Measurements from ENCODE around the gene ATP2A1. TPM values are rescaled to one million over a fixed set of nuclear protein-coding genes. Genes with fewer than 3 reads are reported as not detected.

ATP2A1 gene
- total and polyA plus RNA-seq, 2 donors from 2014 or later = 0.25 to 0.47 TPM

DNA sequence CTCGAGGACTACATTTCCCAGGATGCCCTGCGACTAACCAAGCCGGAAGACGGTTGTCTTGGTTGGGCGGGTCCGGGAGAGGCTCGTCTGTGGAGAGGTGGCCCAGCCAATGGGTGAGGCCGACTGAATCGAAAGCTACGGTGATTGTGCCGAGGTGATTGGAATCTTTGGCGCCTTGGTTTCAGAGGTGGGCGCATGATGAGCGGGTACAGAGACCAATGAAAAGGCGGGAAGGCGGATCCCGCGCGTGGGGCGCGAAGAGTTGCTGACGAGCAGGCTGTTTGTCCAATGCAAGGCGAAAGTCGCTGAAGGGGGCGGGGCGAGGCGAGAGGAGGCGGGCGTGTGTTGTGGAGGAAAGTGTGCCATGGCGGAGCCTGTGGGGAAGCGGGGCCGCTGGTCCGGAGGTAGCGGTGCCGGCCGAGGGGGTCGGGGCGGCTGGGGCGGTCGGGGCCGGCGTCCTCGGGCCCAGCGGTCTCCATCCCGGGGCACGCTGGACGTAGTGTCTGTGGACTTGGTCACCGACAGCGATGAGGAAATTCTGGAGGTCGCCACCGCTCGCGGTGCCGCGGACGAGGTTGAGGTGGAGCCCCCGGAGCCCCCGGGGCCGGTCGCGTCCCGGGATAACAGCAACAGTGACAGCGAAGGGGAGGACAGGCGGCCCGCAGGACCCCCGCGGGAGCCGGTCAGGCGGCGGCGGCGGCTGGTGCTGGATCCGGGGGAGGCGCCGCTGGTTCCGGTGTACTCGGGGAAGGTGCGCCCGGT lies 72.5 kb downstream of the ATP2A1 start, which contains the start of gene NFATC2IP:
Gene NFATC2IP (plus strand): TSS at position 290 of the 762 bp plus-strand sequence. CDS start 75 bp downstream, at position 365.
- intact Hi-C loops (cut with DNase I) = no loop called here

DNA sequence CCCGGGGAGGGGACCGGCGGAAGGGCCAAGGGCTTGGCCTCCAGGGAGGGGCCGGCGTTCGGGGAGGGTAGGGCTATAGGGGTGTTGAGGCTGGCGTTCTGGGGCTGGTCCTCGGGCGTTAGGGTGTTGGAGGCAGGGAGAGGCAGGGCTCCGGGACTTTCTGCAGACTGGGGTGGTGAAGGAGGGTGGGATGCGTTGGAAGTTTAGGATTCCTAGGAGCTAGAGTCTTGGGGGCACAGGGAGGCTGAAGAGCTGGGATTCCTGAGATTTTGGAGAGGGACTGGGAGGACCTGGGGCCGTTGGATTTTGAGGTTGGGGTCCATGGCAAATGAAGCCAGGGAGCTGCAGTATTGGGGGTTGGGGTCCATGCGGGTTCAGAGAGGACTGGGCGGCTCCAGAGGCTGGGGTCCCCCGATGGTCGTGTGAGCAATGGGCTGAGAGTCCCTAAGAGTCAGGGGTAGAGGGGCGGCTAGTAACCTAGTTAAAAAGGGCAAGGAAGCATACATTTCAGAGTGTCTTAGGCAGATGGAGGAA lies 73.2 kb downstream of the ATP2A1 start:
- TF ChIP-seq, protein P1, sequence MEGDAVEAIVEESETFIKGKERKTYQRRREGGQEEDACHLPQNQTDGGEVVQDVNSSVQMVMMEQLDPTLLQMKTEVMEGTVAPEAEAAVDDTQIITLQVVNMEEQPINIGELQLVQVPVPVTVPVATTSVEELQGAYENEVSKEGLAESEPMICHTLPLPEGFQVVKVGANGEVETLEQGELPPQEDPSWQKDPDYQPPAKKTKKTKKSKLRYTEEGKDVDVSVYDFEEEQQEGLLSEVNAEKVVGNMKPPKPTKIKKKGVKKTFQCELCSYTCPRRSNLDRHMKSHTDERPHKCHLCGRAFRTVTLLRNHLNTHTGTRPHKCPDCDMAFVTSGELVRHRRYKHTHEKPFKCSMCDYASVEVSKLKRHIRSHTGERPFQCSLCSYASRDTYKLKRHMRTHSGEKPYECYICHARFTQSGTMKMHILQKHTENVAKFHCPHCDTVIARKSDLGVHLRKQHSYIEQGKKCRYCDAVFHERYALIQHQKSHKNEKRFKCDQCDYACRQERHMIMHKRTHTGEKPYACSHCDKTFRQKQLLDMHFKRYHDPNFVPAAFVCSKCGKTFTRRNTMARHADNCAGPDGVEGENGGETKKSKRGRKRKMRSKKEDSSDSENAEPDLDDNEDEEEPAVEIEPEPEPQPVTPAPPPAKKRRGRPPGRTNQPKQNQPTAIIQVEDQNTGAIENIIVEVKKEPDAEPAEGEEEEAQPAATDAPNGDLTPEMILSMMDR (IDR thresholded peaks at IDR 0.05; ENCODE audit: borderline replicate concordance, extremely low read depth, insufficient read depth) = no peak
- FAIRE-seq = no peak
- Histone ChIP-seq H3K27ac (ENCODE audit: low read depth in 2 of 2, low read length in 2 of 2) (no peak overlapping the region), H3K4me3 (ENCODE audit: low read length in 3 of 3) (peak overlapping the region; percentile 59 to 73 (median 68)), H3K9ac (ENCODE audit: low read length in 3 of 3) (peak overlapping the region in 2 of 3 donors; percentile 13 to 48), H3K4me1 (ENCODE audit: control insufficient read depth in 2 of 3, insufficient read depth in 2 of 3, low read depth in 1 of 3, low read length in 3 of 3) (peaks cover 0 to 7% (median 0%) of the 10 kb centered on the region in 3 donors), H3K27me3 (ENCODE audit: control insufficient read depth, insufficient read depth, low read length) (no peaks in the 10 kb centered on the region), H3K9me3 (ENCODE audit: control insufficient read depth in 2 of 3, insufficient read depth in 1 of 3, low read length in 3 of 3) (no peaks in the 10 kb centered on the region), H3K36me3 (ENCODE audit: control insufficient read depth in 2 of 3, insufficient read depth in 3 of 3, low read length in 3 of 3) (peaks cover 0 to 17% (median 10%) of the 10 kb centered on the region in 3 donors)
- intact Hi-C loops (cut with DNase I) = no loop called here
- DNase-seq = no peak

More for the DNA sequence above, 72.5 kb downstream of the ATP2A1 start, which contains the start of gene NFATC2IP:
- peak; percentile 100 for DNase-seq
- peak within 1 kb of the TSS in 2 of 3 donors; percentile 13 to 75 for H3K9ac ChIP-seq (ENCODE audit: low read length in 3 of 3)
- FAIRE-seq = peak; percentile 98
- H3K4me1 ChIP-seq (ENCODE audit: control insufficient read depth in 2 of 3, insufficient read depth in 2 of 3, low read depth in 1 of 3, low read length in 3 of 3) = peaks cover 0 to 8% (median 0%) of the 10 kb centered on the region in 3 donors
- H3K27ac ChIP-seq (ENCODE audit: low read depth in 2 of 2, low read length in 2 of 2) = peak within 1 kb of the TSS; percentile 60 to 81
- H3K27me3 ChIP-seq (ENCODE audit: control insufficient read depth, insufficient read depth, low read length) = no peaks in the 10 kb centered on the region
- peaks cover 0 to 12% (median 4%) of the 10 kb centered on the region in 3 donors for H3K36me3 ChIP-seq (ENCODE audit: control insufficient read depth in 2 of 3, insufficient read depth in 3 of 3, low read length in 3 of 3)
- peak within 1 kb of the TSS; percentile 59 to 73 (median 68) for H3K4me3 ChIP-seq (ENCODE audit: low read length in 3 of 3)
- no peaks in the 10 kb centered on the region for H3K9me3 ChIP-seq (ENCODE audit: control insufficient read depth in 2 of 3, insufficient read depth in 1 of 3, low read length in 3 of 3)
- TF ChIP-seq, protein P1 (IDR thresholded peaks at IDR 0.05; ENCODE audit: borderline replicate concordance, extremely low read depth, insufficient read depth) = no peak

Small RNA genes lying within 50 kb of the gene (microRNA-seq; reads per million reads assigned to microRNA genes)
- gene MIR4721 = not detected

Other genes with a start within 250 kb of the ATP2A1 start
- 2.0 TPM for gene NPIPB8, start 240.4 kb upstream of the ATP2A1 start, total RNA-seq
- gene NPIPB8, start 240.4 kb upstream of the ATP2A1 start, polyA plus RNA-seq (ENCODE audit: insufficient read depth, low read depth, low replicate concordance) = not detected
- 424 TPM for gene EIF3C, start 167.0 kb upstream of the ATP2A1 start, total RNA-seq
- 542 TPM for gene EIF3C, start 167.0 kb upstream of the ATP2A1 start, polyA plus RNA-seq (ENCODE audit: insufficient read depth, low read depth, low replicate concordance)
- gene NPIPB9, start 126.7 kb upstream of the ATP2A1 start, total RNA-seq = 3.5 TPM
- gene NPIPB9, start 126.7 kb upstream of the ATP2A1 start, polyA plus RNA-seq (ENCODE audit: insufficient read depth, low read depth, low replicate concordance) = 0.37 TPM
- gene ATXN2L, start 55.5 kb upstream of the ATP2A1 start, total RNA-seq = 102 TPM
- 43.2 TPM for gene ATXN2L, start 55.5 kb upstream of the ATP2A1 start, polyA plus RNA-seq (ENCODE audit: insufficient read depth, low read depth, low replicate concordance)
- 146 TPM for gene TUFM, start 32.1 kb upstream of the ATP2A1 start, total RNA-seq
- gene TUFM, start 32.1 kb upstream of the ATP2A1 start, polyA plus RNA-seq (ENCODE audit: insufficient read depth, low read depth, low replicate concordance) = 443 TPM
- gene SH2B1, start 14.6 kb upstream of the ATP2A1 start, total RNA-seq = 64.4 TPM
- 44.8 TPM for gene SH2B1, start 14.6 kb upstream of the ATP2A1 start, polyA plus RNA-seq (ENCODE audit: insufficient read depth, low read depth, low replicate concordance)
- gene RABEP2, start 46.8 kb downstream of the ATP2A1 start, total RNA-seq = 30.1 TPM
- 21.0 TPM for gene RABEP2, start 46.8 kb downstream of the ATP2A1 start, polyA plus RNA-seq (ENCODE audit: insufficient read depth, low read depth, low replicate concordance)
- 2.6 TPM for gene CD19, start 53.5 kb downstream of the ATP2A1 start, total RNA-seq
- gene CD19, start 53.5 kb downstream of the ATP2A1 start, polyA plus RNA-seq (ENCODE audit: insufficient read depth, low read depth, low replicate concordance) = 0.47 TPM
- 31.0 TPM for gene NFATC2IP, start 72.4 kb downstream of the ATP2A1 start, total RNA-seq
- 8.9 TPM for gene NFATC2IP, start 72.4 kb downstream of the ATP2A1 start, polyA plus RNA-seq (ENCODE audit: insufficient read depth, low read depth, low replicate concordance)
- 38.4 TPM for gene SPNS1, start 96.3 kb downstream of the ATP2A1 start, total RNA-seq
- gene SPNS1, start 96.3 kb downstream of the ATP2A1 start, polyA plus RNA-seq (ENCODE audit: insufficient read depth, low read depth, low replicate concordance) = 34.5 TPM
- 12.5 TPM for gene LAT, start 106.6 kb downstream of the ATP2A1 start, total RNA-seq
- gene LAT, start 106.6 kb downstream of the ATP2A1 start, polyA plus RNA-seq (ENCODE audit: insufficient read depth, low read depth, low replicate concordance) = 8.3 TPM